ENCODE measurements around the gene NOP53. TPM values are rescaled to one million over a fixed set of nuclear protein-coding genes. Genes with fewer than 3 reads are reported as not detected.

NOP53 gene
- total and polyA plus RNA-seq, 9 of the 15 experiments (the other 6 are each of a cell fraction or from before 2014, with no cell fraction given): 6.5 to 274 (median 145) TPM

DNA sequence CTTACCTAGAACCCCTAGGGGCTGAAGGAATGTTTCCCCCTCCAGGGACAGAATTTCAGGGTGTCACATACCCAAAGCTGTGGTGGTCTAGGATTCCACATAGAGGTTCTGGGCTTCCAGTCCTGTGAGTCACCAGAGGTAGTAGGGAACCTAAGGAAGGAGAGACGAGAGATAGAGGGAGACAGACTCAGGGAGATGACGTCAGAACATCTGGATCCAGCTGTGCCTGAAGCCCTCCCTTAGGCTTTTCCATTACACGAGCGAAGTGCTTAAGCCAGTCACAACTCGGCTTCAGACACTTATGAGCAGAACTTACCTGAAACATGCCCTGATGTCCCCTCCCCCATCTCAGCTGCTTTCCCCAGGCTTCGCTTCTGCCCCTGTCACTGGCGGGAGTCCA, 21.3 kb downstream of the NOP53 start:
- WGBS (ENCODE audit: insufficient coverage, low coverage, missing lambda C conversion rate): 31% methylated on average over 7 of the region's 7 CpGs
- ChIA-PET CTCF (ENCODE audit: low intra/inter-chr PET ratio) (interaction anchor here (0.6 to 2.2 kb wide), 3 partner anchors 21 to 554 kb away, joined by 3 to 30 read pairs (median 9); no protein-coding TSS in a partner anchor), POLR2A (interaction anchor here (2.1 to 2.5 kb wide), 2 partner anchors 8 to 11 kb away, joined by 8 to 15 read pairs; no protein-coding TSS in a partner anchor)
- DNase-seq (ENCODE audit: extremely low read depth in 1 of 4, low spot score in 3 of 4) (peak in 1 of 4 experiments; percentile 30), FAIRE-seq (no peak), ATAC-seq (0 out of 3 replicates have a peak, but pooled peaks have one; percentile 8)
- TF ChIP-seq MTA1 (IDR thresholded peaks at IDR 0.05; ENCODE audit: borderline replicate concordance) (peak; percentile 31; the same call in 1 of the 2 replicates), RBM25 (IDR thresholded peaks at IDR 0.05; ENCODE audit: low read depth, low read length, severe bottlenecking) (peak; percentile 77), ZNF77 (CRISPR knock-in tag; IDR thresholded peaks at IDR 0.05) (no peak), ZNF695 (CRISPR knock-in tag; IDR thresholded peaks at IDR 0.05) (no peak), ATF1 (CRISPR knock-in tag; IDR thresholded peaks at IDR 0.05) (0 out of 2 replicates have a peak, but pooled peaks have one; percentile 45), ATF1 (tag; IDR thresholded peaks at IDR 0.05) (peak; percentile 84), ZNF830 (CRISPR knock-in tag; IDR thresholded peaks at IDR 0.05) (no peak), ATF7 (IDR thresholded peaks at IDR 0.05) (peak; percentile 72), NR4A1 (CRISPR knock-in tag; IDR thresholded peaks at IDR 0.05) (no peak), NR4A1 (tag; IDR thresholded peaks at IDR 0.05) (no peak), ILF3 (IDR thresholded peaks at IDR 0.05; ENCODE audit: borderline replicate concordance) (no peak), CREB1 (IDR thresholded peaks at IDR 0.05) (peak; percentile 52; the same call in 1 of the 2 replicates), CREB1 (CRISPR knock-in tag; IDR thresholded peaks at IDR 0.05) (peak; percentile 73), JUND (IDR thresholded peaks at IDR 0.05; ENCODE audit: borderline replicate concordance, low read depth, low read length) (peak; percentile 56; the same call in 1 of the 2 replicates), JUND (tag; IDR thresholded peaks at IDR 0.05; ENCODE audit: borderline replicate concordance, low read depth, low read length) (peak; percentile 57; the same call in 2 of the 3 replicates), CREM (IDR thresholded peaks at IDR 0.05; ENCODE audit: low read depth) (peak; percentile 88)
- TF ChIP-seq, protein P1, sequence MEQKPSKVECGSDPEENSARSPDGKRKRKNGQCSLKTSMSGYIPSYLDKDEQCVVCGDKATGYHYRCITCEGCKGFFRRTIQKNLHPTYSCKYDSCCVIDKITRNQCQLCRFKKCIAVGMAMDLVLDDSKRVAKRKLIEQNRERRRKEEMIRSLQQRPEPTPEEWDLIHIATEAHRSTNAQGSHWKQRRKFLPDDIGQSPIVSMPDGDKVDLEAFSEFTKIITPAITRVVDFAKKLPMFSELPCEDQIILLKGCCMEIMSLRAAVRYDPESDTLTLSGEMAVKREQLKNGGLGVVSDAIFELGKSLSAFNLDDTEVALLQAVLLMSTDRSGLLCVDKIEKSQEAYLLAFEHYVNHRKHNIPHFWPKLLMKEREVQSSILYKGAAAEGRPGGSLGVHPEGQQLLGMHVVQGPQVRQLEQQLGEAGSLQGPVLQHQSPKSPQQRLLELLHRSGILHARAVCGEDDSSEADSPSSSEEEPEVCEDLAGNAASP (IDR thresholded peaks at IDR 0.05): no peak
- TF ChIP-seq, protein P2, sequence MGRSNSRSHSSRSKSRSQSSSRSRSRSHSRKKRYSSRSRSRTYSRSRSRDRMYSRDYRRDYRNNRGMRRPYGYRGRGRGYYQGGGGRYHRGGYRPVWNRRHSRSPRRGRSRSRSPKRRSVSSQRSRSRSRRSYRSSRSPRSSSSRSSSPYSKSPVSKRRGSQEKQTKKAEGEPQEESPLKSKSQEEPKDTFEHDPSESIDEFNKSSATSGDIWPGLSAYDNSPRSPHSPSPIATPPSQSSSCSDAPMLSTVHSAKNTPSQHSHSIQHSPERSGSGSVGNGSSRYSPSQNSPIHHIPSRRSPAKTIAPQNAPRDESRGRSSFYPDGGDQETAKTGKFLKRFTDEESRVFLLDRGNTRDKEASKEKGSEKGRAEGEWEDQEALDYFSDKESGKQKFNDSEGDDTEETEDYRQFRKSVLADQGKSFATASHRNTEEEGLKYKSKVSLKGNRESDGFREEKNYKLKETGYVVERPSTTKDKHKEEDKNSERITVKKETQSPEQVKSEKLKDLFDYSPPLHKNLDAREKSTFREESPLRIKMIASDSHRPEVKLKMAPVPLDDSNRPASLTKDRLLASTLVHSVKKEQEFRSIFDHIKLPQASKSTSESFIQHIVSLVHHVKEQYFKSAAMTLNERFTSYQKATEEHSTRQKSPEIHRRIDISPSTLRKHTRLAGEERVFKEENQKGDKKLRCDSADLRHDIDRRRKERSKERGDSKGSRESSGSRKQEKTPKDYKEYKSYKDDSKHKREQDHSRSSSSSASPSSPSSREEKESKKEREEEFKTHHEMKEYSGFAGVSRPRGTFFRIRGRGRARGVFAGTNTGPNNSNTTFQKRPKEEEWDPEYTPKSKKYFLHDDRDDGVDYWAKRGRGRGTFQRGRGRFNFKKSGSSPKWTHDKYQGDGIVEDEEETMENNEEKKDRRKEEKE (IDR thresholded peaks at IDR 0.05; ENCODE audit: borderline replicate concordance in 1 of 2, control insufficient read depth in 1 of 2, low read depth in 2 of 2, low read length in 1 of 2): no peak
- TF ChIP-seq, protein P3, sequence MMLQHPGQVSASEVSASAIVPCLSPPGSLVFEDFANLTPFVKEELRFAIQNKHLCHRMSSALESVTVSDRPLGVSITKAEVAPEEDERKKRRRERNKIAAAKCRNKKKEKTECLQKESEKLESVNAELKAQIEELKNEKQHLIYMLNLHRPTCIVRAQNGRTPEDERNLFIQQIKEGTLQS (IDR thresholded peaks at IDR 0.05): peak; percentile 81
- TF ChIP-seq, protein P3 (CRISPR knock-in tag; conservative IDR thresholded peaks at IDR 0.05): no peak
- no TSS peak for BruUV-seq (replicated peaks)
- no peaks in the 10 kb centered on the region for H3K9me1 ChIP-seq (ENCODE audit: control insufficient read depth, insufficient read depth, low read length)
- no peak overlapping the region for H3K4me3 ChIP-seq
- no peaks in the 10 kb centered on the region for H3K27me3 ChIP-seq (ENCODE audit: control insufficient read depth in 2 of 2, insufficient read depth in 2 of 2, low read length in 2 of 2)
- peaks cover 5 to 25% of the 10 kb centered on the region in 2 experiments; a peak in 3 of 5 replicates for H3K4me1 ChIP-seq (replicated peaks in 1 of 2; ENCODE audit: control insufficient read depth in 2 of 2, insufficient read depth in 2 of 2, low read length in 2 of 2)
- no peaks in the 10 kb centered on the region for H3K9me3 ChIP-seq (replicated peaks; ENCODE audit: control insufficient read depth, insufficient read depth, low read depth, low read length)
- H3K4me2 ChIP-seq (ENCODE audit: insufficient read depth, low read length): no peak overlapping the region
- no peak overlapping the region for H3K27ac ChIP-seq (ENCODE audit: extremely low read depth, low read depth, low read length)
- intact Hi-C loops (cut with micrococcal nuclease): loop anchor here (1.0 kb wide), 1 partner anchor 22 kb away; no protein-coding TSS in a partner anchor
- no peak overlapping the region for H3K9ac ChIP-seq (ENCODE audit: insufficient read depth in 1 of 2, low read depth in 2 of 2, low read length in 2 of 2)
- H4K20me1 ChIP-seq (replicated peaks; ENCODE audit: control insufficient read depth, insufficient read depth, low read length): peaks cover 2% of the 10 kb centered on the region; the same call in 1 of the 2 replicates
- H3K79me2 ChIP-seq (ENCODE audit: control insufficient read depth, insufficient read depth, low read length): no peaks in the 10 kb centered on the region
- H2AFZ ChIP-seq (ENCODE audit: low read depth, low read length): no peak overlapping the region
- H3K36me3 ChIP-seq (ENCODE audit: control insufficient read depth, insufficient read depth, low read length): no peaks in the 10 kb centered on the region
- in situ Hi-C loops (cut with MboI): no loop called here
